Testis (tissue), 5 donors: ENCODE measurements around the gene TNFSF10. TPM values are rescaled to one million over a fixed set of nuclear protein-coding genes. Genes with fewer than 3 reads are reported as not detected.
"Not testable (repeated sequence)": the region's sequence is repeated elsewhere in the genome, so short reads cannot be mapped to it uniquely, and the experiment has no call there.

Experiments
- DNase-seq: peaks from one replicate; pipeline ENCODE4 v3.0.0-alpha.2; 2019
- H3K27ac ChIP-seq, 2 donors: fragments of 200-600 bp; sonication (generic); one replicate each; pipeline ENCODE4 v1.5.1; 2019
- H3K27me3 ChIP-seq: fragments of 200-600 bp; sonication (generic); one replicate; pipeline ENCODE4 v1.5.1; 2019
- H3K36me3 ChIP-seq: fragments of 200-600 bp; sonication (generic); one replicate; pipeline ENCODE4 v1.5.1; 2017; ENCODE audit warnings: low read depth; ENCODE audit errors: missing control alignments
- H3K4me1 ChIP-seq: fragments of 200-600 bp; sonication (generic); one replicate; pipeline ENCODE4 v1.5.1; 2019
- H3K4me3 ChIP-seq, 2 donors: fragments of 200-600 bp; sonication (generic); one replicate each; pipeline ENCODE4 v1.5.1; 2017 to 2019
- H3K9me3 ChIP-seq: fragments of 200-600 bp; sonication (generic); one replicate; pipeline ENCODE4 v1.5.1; 2017
- CTCF ChIP-seq, 3 experiments: fragments of 450-650 bp in 2 of 3; fragments of 200-600 bp in 1 of 3; sonication (generic) in 1 of 3; IDR thresholded peaks; one replicate each; pipeline ENCODE4 v1.5.1; 2016 to 2019; ENCODE audit warnings: antibody characterized with exemption in 3 of 3, mild to moderate bottlenecking in 2 of 3, moderate library complexity in 1 of 3
- POLR2A ChIP-seq: fragments of 450-650 bp; IDR thresholded peaks from one replicate; pipeline ENCODE4 v1.6.1; 2017; ENCODE audit warnings: antibody characterized with exemption, mild to moderate bottlenecking, moderate library complexity
- WGBS, 2 donors: methylation state at CpG; one replicate each; pipeline ENCODE4 v1.1.5; 2018; 5-methylcytosine and 5-hydroxymethylcytosine counted together
- intact Hi-C: fragments of 100-400 bp; cut with DNase I; formaldehyde crosslinking; loops from one replicate; pipeline ENCODE4 v1.15.1; 2023; ENCODE audit warnings: low total_unique reads
- long read RNA-seq, 2 donors: transcript quantifications; one replicate each; lab custom pipeline, GENCODE V29; 2026
- polyA plus RNA-seq: library from polyadenylated mRNA; stranded (reverse); fragments of 350-450 nt; fragmentation: Illumina TruSeq; extraction: RNeasy Lipid Tissue Mini Kit (QIAGEN cat#74804); gene quantifications from one replicate; pipeline ENCODE4 v1.2.3, GENCODE V29; 2014; ENCODE audit warnings: low read depth, low replicate concordance; ENCODE audit not compliant: insufficient read depth
- total RNA-seq, 2 donors: library from RNA; depleted of rRNA; stranded (reverse); fragments of >200 nt; gene quantifications; one replicate each; pipeline ENCODE4 v1.2.3, GENCODE V29; 2016

The TNFSF10 gene
- total RNA-seq, result 1 to 10 TPM; 4.3 to 8.1 TPM
- 10.0 TPM for polyA plus RNA-seq
- long read RNA-seq, donor 1, partial matches to known transcripts, result 0 of 1 reads
- long read RNA-seq, donor 1, other reads (novel, unspliced or antisense), result 0 of 1 reads
- long read RNA-seq, donor 2, partial matches to known transcripts, result 0 of 1 reads
- long read RNA-seq, donor 2, other reads (novel, unspliced or antisense), result 0 of 1 reads

- peak; percentile 67 for DNase-seq
- intact Hi-C loops, result no loop called here
- WGBS, 2 donors, result 31 to 34% methylated on average over 9 of the region's 9 CpGs
- H3K4me1 ChIP-seq, result no peaks in the 10 kb centered on the region
- TF ChIP-seq POLR2A (no peak), CTCF (IDR thresholded peaks at IDR 0.05) (no peak)
- no peaks in the 10 kb centered on the region for H3K27me3 ChIP-seq
- H3K36me3 ChIP-seq, result no peaks in the 10 kb centered on the region
- peak within 1 kb of the TSS; percentile 41 to 42 for H3K4me3 ChIP-seq
- H3K9me3 ChIP-seq, result no peaks in the 10 kb centered on the region
- peak within 1 kb of the TSS; percentile 47 to 49 for H3K27ac ChIP-seq
Measured at GRCh38 chr3:172522871-172523818, at the start of gene TNFSF10. TNFSF10 (minus strand) TSS chr3:172523430; CDS start chr3:172523384, 46 bp downstream.

- DNase-seq, result no peak
- Histone ChIP-seq H3K4me1 (no peaks in the 10 kb centered on the region), H3K27ac (no peak overlapping the region), H3K4me3 (no peak overlapping the region), H3K27me3 (no peaks in the 10 kb centered on the region), H3K36me3 (no peaks in the 10 kb centered on the region), H3K9me3 (no peaks in the 10 kb centered on the region)
- WGBS, 2 donors, result 87 to 90% methylated on average over 4 of the region's 4 CpGs
- TF ChIP-seq CTCF (IDR thresholded peaks at IDR 0.05), result no peak
- no peak for TF ChIP-seq POLR2A
- intact Hi-C loops, result no loop called here
Measured at GRCh38 chr3:172569128-172570008, 46.1 kb upstream of the TNFSF10 start.

GRCh38 chr3:172568701-172569100 lies 45.5 kb upstream of the TNFSF10 start:
- WGBS, 2 donors, result 74 to 86% methylated on average over 2 of the region's 2 CpGs
- DNase-seq, result no peak
- intact Hi-C loops, result no loop called here
- Histone ChIP-seq H3K36me3 (no peaks in the 10 kb centered on the region), H3K4me1 (no peaks in the 10 kb centered on the region), H3K27ac (no peak overlapping the region), H3K27me3 (no peaks in the 10 kb centered on the region), H3K4me3 (no peak overlapping the region), H3K9me3 (no peaks in the 10 kb centered on the region)
- TF ChIP-seq POLR2A, result no peak
- TF ChIP-seq CTCF (IDR thresholded peaks at IDR 0.05), result no peak

- H3K27ac ChIP-seq, intact Hi-C loops, H3K9me3 ChIP-seq, H3K27me3 ChIP-seq, H3K4me3 ChIP-seq, H3K36me3 ChIP-seq, H3K4me1 ChIP-seq, DNase-seq: not testable (repeated sequence)
- WGBS, 2 donors, result 83 to 92% methylated on average over 2 of the region's 2 CpGs
Measured at GRCh38 chr3:172566785-172567184, 43.6 kb upstream of the TNFSF10 start.

- Histone ChIP-seq H3K4me1 (no peaks in the 10 kb centered on the region), H3K36me3 (no peaks in the 10 kb centered on the region), H3K9me3 (no peaks in the 10 kb centered on the region), H3K27me3 (no peaks in the 10 kb centered on the region), H3K4me3 (no peak overlapping the region), H3K27ac (no peak overlapping the region)
- no peak for DNase-seq
- intact Hi-C loops, result no loop called here
- WGBS, 2 donors, result 92 to 95% methylated on average over 5 of the region's 5 CpGs
- no peak for TF ChIP-seq POLR2A
- TF ChIP-seq CTCF (IDR thresholded peaks at IDR 0.05), result no peak
Measured at GRCh38 chr3:172564499-172564898, 41.3 kb upstream of the TNFSF10 start.
